GM19455 (cell line): ENCODE data around the gene SLC25A43.

Experiments used
- ATAC-seq: cut with Tn5 transposase; IDR thresholded peaks from one replicate; pipeline ENCODE4 v1.9.1; 2021; ENCODE audit not compliant: unreplicated experiment

SLC25A43 gene

GRCh38 chrX:119495734-119496726 is 96.9 kb downstream of the SLC25A43 start:
- ATAC-seq, result no peak

GRCh38 chrX:119497185-119497584 is 98.0 kb downstream of the SLC25A43 start:
- no peak for ATAC-seq

- ATAC-seq, result no peak
Observed at GRCh38 chrX:119500061-119500800, 101.1 kb downstream of the SLC25A43 start.

- ATAC-seq, result no peak
Observed at GRCh38 chrX:119501511-119502148, 102.5 kb downstream of the SLC25A43 start.

- ATAC-seq, result no peak
Observed at GRCh38 chrX:119502727-119503483, 103.8 kb downstream of the SLC25A43 start.

- ATAC-seq, result no peak
Observed at GRCh38 chrX:119503484-119503861, 104.3 kb downstream of the SLC25A43 start.
